Stimulated activated CD4-positive, alpha-beta T cell treated with anti-CD3 and anti-CD28 coated beads, TNF-alpha, amount 100 ng/mL, for 4 hours (primary cell): Measurements from ENCODE around the gene R3HCC1L.
A peak's percentile ranks its signal among the peaks of the same experiment; 100 is the strongest.
"Not testable (repeated sequence)": the region's sequence is repeated elsewhere in the genome, so short reads cannot be mapped to it uniquely, and the experiment has no call there.

ENCODE experiments used
- DNase-seq, 3 experiments: peaks; one replicate each; pipeline ENCODE4 v3.0.0-alpha.2; 2020; ENCODE audit warnings: low read depth in 3 of 3

The R3HCC1L gene

GRCh38 chr10:98131619-98132018, 2.8 kb upstream of the R3HCC1L start:
- no peak for DNase-seq

- not testable (repeated sequence) for DNase-seq
Measured at GRCh38 chr10:98133075-98133752, 1.2 kb upstream of the R3HCC1L start.

DNA sequence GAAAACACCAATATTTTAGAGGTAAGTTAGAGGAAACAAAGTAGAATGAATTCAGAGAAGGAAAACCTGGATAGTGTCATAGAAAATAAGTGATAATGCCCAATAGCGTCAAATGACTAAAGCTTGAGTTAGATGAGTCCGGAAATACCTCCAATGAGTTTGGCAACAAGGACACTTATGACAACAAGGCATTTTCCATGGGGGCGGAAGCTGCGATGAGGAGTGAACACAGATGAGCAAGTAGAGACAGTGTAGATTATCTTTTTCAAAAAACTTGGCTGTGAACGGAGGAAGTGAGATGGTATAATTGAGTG, 383 bp upstream of the R3HCC1L start:
- peak in 1 of 3 experiments; percentile 7 for DNase-seq

DNA sequence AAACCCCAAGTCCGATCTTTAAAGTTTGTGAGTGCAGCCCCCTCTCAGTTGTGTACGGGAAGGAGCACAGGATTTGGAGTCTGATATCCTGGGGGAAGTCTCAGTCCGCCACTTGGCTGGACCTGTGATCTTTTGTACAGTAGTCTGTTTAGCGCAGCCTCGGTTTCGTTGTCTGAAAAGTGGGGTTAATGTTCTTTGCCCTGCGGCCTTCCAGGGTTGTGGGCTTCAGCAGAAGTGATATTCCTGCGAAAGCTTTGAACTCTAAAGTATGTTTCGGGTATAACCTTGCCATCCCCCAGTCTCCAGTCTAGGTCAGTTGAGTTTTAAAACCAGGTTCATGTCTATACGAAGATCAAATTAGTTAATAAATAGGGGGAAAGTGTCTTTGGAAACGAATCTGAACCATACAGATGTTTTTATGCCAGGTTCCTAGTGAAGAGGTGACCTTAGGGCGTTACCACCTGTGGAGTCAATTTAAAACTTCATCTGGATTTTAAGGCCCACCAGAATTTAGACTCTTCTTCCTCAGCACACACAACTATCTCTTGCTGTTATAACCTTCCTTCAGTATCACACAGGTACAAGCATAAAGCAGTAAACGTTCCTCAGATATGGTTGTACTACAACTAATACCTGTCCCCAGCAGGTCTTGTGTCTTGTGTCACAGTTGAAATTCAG, 904 bp downstream of the R3HCC1L start:
- DNase-seq: no peak

DNA sequence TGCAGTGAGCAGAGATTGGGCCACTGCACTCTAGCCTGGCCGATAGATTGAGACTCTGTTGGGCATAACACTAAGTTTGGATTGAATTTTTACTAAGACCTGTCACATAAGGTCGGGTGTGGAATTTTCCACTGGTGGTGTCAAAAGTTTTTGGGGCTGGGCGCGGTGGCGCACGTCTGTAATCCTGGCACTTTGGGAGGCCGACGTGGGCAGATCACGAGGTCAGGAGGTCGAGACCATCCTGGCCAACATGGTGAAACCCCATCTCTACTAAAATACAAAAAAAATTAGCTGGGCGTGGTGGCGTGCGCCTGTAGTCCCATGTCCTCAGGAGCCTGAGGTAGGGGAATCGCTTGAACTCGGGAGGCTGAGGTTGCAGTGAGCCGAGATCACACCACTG, 2.3 kb downstream of the R3HCC1L start:
- not testable (repeated sequence) for DNase-seq

DNA sequence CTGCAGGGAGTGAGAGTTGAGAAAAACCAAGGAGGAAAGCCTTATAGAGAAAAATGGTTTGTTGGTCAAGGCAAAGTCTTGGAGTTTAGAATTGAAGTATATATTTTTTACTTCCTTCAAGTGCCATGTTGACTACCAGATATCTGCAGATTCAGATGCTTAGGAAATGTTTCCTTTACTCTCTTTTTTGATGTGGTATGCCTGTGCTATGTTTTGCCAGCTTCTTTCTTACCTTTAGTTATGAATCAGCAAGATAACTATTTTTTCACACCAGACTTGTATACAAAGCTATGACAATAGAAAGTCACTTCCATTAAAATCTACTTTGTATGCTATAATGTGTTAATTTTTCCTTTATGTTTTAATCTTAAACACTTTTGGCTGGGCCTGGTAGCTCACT, 3.6 kb downstream of the R3HCC1L start:
- DNase-seq: no peak

GRCh38 chr10:98139431-98139830, 5.0 kb downstream of the R3HCC1L start:
- no peak for DNase-seq

DNA sequence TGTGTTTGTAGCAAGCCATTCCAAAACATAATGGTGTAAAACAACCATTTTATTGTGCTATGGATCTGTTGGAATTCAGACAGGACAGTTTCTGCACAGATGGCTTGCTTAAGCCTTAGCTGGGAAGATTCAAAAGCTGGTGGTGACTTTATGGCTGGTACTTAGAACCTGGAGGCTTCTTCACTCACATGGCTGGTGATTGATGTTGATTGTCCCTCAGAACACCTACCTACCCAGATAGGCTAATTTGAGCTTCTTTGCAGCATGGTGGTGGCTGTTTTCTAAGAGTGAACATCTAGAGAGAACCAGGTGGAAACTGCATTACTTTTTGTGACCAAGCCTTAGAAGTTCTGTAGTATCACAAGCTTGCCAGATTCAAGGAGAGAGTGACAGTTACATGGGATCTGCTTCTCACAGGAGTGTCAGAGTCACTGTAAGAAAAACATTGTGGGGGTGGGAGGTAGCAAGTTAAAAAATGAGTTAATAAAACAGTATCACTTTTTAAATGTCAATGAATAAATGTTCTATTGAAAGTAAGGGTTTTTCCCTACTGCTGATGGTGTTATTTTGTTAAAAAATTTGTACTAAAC, 7.1 kb downstream of the R3HCC1L start:
- DNase-seq: no peak

DNA sequence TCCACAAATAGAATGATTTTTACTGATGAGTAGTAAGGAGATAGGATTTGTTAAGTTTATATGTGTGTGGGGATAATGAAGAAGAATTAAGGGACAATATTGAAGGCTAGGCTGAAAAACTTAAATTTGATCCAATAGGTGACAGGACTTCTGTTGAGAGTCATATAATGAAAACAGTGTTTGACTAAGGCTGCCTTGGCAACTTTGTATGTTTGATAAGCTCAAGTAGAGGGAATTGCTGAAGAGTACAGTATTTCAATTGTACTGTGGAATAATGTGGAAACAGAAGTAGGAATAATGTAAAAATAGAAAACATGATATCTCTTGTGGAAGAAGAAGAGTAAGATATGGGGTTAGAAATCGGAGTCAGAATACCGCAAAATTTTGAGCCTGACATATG, 10.5 kb downstream of the R3HCC1L start:
- no peak for DNase-seq

DNA sequence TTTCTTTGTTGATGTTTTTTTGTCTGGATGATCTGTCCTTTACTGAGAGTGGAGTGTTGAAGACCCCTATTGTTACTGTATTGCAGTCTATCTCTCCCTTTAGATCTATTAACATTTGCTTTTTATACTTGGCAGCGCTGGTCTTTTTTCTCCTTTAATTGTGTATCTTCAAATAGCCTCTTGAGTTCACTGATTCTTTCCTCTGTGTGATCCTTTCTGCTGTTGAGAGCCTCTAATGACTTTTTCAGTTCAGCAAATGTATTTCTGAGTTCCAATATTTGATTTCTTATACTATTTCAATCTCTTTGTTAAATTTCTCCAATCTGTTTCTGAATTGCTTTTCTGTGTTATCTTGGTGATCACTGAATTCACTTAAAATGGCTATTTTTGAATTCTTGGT, 15.4 kb downstream of the R3HCC1L start:
- no peak for DNase-seq

DNA sequence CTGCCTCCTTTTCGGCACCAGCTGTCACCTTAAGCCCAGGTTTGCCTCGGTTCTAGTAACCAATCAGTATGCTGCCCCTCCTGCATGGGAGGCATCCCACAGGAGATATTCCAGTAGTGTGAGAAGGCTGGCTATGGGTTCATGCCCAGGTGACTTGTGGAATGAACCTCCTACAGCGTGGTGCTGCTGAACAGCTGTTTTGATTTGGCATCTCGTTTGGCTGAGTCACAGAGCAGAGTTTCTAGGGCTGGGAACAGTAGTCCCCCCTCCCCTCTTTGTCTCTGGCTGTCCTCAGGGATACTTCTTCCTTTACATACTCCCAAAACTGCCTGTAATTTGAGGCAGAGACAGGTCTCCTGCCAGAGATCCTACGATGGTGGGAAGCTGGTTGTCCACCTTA, 16.1 kb downstream of the R3HCC1L start:
- no peak for DNase-seq

DNA sequence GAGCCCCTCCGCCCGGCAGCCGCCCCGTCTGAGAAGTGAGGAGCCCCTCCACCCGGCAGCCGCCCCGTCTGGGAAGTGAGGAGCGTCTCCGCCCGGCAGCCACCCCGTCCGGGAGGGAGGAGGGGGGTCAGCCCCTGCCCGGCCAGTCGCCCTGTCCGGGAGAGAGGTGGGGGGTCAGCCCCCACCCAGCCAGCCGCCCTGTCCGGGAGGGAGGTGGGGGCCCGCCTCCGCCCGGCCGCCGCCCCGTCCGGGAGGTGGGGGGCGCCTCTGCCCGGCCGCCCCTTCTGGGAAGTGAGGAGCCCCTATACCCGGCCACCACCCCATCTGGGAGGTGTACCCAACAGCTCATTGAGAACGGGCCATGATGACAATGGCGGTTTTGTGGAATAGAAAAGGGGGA, 18.3 kb downstream of the R3HCC1L start:
- not testable (repeated sequence) for DNase-seq

DNA sequence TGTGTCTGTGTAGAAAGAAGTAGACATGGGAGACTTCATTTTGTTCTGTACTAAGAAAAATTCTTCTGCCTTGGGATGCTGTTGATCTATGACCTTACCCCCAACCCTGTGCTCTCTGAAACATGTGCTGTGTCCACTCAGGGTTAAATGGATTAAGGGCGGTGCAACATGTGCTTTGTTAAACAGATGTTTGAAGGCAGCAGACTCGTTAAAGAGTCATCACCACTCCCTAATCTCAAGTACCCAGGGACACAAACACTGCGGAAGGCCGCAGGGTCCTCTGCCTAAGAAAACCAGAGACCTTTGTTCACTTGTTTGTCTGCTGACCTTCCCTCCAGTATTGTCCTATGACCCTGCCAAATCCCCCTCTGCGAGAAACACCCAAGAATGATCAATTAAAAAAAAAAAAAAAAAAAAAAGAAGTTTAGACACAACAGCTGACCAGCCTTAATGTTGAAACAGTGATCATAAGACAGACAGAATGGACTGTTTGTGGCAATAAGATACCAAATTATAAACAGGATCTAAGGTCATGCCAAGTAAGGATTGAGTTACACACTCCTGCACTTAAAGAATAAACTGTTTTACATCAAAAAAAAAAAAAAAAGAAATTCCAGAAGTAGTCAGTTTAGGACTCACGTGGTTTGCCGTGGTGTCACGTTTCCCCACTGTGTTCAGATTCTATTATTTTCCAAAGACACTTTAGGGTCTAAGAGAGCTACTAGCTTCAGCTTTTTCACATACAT, 18.9 kb downstream of the R3HCC1L start:
- DNase-seq: not testable (repeated sequence)

DNA sequence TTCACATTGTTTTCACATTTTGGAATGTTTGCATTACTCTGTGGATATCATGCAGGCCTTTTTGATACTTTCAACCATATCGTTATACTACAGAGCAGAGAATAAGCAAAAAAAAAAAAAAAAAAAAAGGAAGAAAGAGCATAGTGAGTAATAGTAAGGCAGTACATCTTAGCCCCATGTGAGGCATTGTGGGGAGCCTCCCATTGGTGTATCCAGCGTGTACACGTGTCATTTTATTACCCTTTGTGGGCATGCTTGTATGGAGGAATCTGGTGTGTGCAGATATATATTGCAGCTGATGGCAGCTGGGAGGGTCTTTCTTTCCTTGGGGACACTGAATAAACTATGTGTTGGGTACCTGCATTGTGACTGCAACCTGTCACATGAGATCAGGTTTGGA, 19.6 kb downstream of the R3HCC1L start:
- DNase-seq: no peak

DNA sequence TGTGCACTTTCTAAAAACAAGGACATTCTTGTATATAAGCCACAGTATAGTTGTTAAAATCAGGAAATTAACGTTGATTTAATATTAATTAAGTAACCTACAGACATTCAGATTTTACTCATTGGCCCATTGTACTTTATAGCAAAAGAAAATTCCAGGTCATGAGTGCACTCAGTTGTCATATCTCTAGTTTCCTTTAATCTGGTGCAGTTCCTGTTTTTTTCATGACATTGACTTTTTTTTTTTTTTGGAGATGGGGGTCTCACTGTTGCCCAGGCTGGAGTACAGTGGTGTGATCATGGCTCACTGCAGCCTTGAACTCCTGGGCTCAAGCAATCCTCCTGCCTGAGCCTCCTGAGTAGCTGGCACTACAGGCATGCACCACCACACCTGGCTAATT, 24.1 kb downstream of the R3HCC1L start:
- no peak for DNase-seq

DNA sequence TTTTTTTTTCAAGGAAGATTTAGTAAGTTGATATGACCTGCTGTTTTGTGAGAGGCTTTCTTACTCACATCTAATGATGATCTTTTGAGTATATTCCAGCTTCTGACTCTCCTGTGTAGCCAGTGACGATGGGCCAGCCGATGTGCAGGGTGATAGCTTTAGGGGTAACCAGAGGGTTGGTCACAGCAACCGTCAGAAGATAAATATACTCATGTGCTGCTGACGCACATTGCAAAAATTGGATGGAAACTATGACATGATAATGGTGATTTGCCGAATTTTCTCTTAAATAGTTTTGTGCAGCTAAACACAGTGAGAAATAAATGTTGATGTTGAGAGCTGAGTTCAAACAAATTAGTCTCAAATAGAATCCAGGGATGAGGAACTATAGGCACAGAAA, 29.5 kb downstream of the R3HCC1L start:
- no peak for DNase-seq

DNA sequence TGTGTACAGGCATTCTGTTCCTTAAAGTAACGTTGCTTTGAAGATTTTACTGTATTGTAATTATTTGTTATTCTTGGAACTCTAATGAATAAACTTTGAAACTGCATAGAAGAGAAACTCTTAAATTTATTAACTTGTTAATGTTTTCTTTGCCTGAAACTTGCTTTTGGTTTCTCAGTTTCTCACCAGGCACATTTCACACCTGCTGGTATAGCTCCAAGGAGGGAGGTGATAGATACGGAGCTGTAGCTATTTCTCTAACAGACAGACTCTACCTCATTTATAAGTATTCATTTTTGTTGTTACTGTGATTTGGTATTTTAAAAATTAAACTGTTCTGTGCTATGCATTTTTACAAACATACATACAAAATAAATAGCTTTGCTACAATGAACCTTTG, 32.7 kb downstream of the R3HCC1L start:
- no peak for DNase-seq

GRCh38 chr10:98168147-98168546, 33.7 kb downstream of the R3HCC1L start:
- no peak for DNase-seq

DNA sequence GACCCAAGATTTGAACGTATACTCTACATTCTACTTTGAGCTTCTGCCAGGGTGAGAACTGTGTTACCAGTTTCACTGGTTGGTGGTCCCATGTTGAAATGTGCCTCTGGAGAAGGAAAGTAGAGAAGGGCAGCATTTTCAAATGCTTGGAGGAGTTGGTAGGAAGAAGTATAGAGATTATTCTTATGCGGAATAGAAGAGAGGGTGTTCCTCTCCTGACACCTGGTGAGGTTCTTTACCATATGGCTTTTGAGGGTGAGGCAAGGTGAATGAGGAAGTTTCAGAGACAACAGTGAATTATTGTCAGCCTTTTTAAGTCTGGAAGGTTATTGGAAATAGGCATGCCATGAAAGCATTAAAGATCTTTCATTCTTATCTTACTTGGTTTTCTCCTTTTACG, 34.3 kb downstream of the R3HCC1L start:
- no peak for DNase-seq

GRCh38 chr10:98169379-98169778, 34.9 kb downstream of the R3HCC1L start:
- no peak for DNase-seq

DNA sequence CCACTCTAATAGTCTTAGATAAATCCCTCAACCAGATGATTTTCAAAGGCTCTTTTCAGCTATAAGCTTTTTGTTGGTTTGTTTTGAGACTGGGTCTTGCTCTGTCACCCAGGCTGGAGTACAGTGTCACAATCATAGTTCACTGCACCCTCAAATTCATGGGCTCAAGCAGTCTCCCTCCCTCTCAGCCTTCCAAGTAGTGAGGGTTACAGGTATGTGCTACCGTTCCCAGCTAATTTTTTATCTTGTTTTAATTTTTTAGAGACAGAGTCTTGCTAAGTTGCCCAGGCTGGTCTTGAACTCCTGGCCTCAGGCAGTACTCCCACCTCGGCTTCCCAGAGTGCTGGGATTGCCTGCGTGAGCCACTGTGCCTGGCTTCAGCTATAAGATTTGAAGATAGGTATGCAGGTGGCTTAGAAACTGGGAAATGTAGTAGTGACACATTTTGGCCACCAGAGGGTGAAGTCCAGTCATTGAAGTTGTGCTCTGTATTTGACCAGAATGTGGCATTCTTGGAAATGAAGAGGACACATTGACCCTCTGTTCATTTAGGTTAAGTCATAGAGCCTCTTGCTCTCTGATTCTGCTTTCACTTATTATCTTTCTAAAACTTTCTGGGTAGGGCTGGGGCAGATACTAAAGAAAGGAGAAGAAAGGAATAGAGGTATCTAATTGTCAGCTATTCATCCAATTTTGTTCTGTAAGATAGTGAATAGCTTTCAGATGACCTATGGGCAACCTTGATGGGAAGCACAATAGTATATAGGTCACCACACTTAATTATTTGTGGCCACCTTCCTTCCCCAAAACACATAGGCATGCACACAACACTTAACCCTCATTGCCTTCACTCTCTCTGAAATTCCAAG, 36.0 kb downstream of the R3HCC1L start:
- peak in 1 of 3 experiments; percentile 0 for DNase-seq

- DNase-seq: no peak
Measured at GRCh38 chr10:98172073-98172472, 37.6 kb downstream of the R3HCC1L start.
